ENCODE results near the gene VASN. TPM values are rescaled to one million over a fixed set of nuclear protein-coding genes. Genes with fewer than 3 reads are reported as not detected.
A peak's percentile ranks its signal among the peaks of the same experiment; 100 is the strongest.

VASN gene
- total and polyA plus RNA-seq, 9 of the 15 experiments (the other 6 are each of a cell fraction or from before 2014, with no cell fraction given), result 0.01 to 2.5 (median 0.41) TPM; not detected in 1

DNA sequence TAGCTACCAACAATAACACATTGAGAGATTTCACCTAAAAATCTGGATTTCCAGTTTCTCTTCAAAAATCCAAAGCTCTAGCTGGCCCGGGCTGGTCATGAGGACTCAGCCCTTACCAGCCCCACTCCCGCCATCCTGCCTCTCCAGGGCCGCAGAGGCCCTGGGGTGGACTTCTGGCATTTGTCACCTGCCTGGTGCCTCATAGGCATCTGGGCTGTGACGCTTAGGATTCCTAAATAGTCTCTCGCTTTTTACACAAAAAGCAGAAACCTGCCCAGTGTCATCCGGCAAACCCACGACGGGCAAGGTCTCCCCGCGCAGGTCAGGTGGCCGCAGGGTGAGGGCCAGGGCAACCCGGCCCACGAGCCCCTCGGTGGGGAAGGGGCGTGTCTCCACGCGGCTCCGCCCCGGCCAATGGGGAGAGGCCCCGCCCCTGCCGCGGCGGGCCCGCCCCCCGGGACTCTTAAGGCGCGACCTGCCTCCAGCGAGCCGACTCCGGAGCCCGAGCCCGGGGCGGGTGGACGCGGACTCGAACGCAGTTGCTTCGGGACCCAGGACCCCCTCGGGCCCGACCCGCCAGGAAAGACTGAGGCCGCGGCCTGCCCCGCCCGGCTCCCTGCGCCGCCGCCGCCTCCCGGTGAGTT lies at the start of gene VASN (continued):
- TF ChIP-seq ATF1 (CRISPR knock-in tag; IDR thresholded peaks at IDR 0.05) (no peak), ATF1 (tag; IDR thresholded peaks at IDR 0.05) (0 out of 2 replicates have a peak, but pooled peaks have one; percentile 20), SAP30 (IDR thresholded peaks at IDR 0.05; ENCODE audit: borderline replicate concordance, insufficient read depth, low read depth, low read length, poor library complexity, severe bottlenecking) (no peak), NELFE (IDR thresholded peaks at IDR 0.05; ENCODE audit: insufficient read depth, insufficient read length) (no peak), ZNF780A (CRISPR knock-in tag; IDR thresholded peaks at IDR 0.05) (no peak), DIDO1 (tag; IDR thresholded peaks at IDR 0.05; ENCODE audit: low read depth) (no peak), L3MBTL2 (IDR thresholded peaks at IDR 0.05) (no peak; the same call in 1 of the 2 replicates), PHB (CRISPR knock-in tag; IDR thresholded peaks at IDR 0.05) (no peak), JUNB (CRISPR knock-in tag; conservative IDR thresholded peaks at IDR 0.05) (no peak), ZNF431 (CRISPR knock-in tag; IDR thresholded peaks at IDR 0.05) (no peak), LEF1 (IDR thresholded peaks at IDR 0.05) (no peak), NCOA4 (IDR thresholded peaks at IDR 0.05; ENCODE audit: partially characterized antibody) (no peak), PPARD (CRISPR knock-in tag; IDR thresholded peaks at IDR 0.05) (no peak), TCF15 (CRISPR knock-in tag; IDR thresholded peaks at IDR 0.05) (peak; percentile 34; the same call in 1 of the 2 replicates), POLR2A (conservative IDR thresholded peaks at IDR 0.05) (peak; percentile 74)

Measured in K562 (cell line).